T-helper 2 cell treated with Interferon-gamma antibody and Interleukin-4, amounts not matched to agents 5 μg/mL and 100 μg/mL, for 36 hours (primary cell): ENCODE data around the gene PYGB.

ENCODE experiments used
- DNase-seq: peaks from one replicate; pipeline ENCODE4 v3.0.0; 2021; ENCODE audit warnings: low spot score
- H3K27ac Mint-ChIP-seq: one replicate; pipeline ENCODE4 v1.8.0; 2021; ENCODE audit warnings: mild to moderate bottlenecking, mixed read lengths
- H3K27me3 Mint-ChIP-seq: one replicate; pipeline ENCODE4 v1.8.0; 2021; ENCODE audit warnings: low read depth, mixed read lengths
- H3K36me3 Mint-ChIP-seq: one replicate; pipeline ENCODE4 v1.8.0; 2021; ENCODE audit warnings: low read depth, mixed read lengths
- H3K4me1 Mint-ChIP-seq: one replicate; pipeline ENCODE4 v1.8.0; 2021; ENCODE audit warnings: low read depth, mixed read lengths
- H3K4me3 Mint-ChIP-seq: one replicate; pipeline ENCODE4 v1.8.0; 2022; ENCODE audit warnings: mild to moderate bottlenecking, moderate library complexity, mixed read lengths
- H3K9me3 Mint-ChIP-seq: one replicate; pipeline ENCODE4 v1.8.0; 2021; ENCODE audit warnings: mixed read lengths

PYGB gene

GRCh38 chr20:25245461-25245860 is 2.4 kb upstream of the PYGB start:
- peaks cover 1% of the 10 kb centered on the region for H3K36me3 Mint-ChIP-seq
- H3K4me3 Mint-ChIP-seq = peak overlapping the region; percentile 3
- H3K9me3 Mint-ChIP-seq = no peaks in the 10 kb centered on the region
- peaks cover 22% of the 10 kb centered on the region for H3K4me1 Mint-ChIP-seq
- DNase-seq = no peak
- no peak overlapping the region for H3K27ac Mint-ChIP-seq
- no peaks in the 10 kb centered on the region for H3K27me3 Mint-ChIP-seq

DNA sequence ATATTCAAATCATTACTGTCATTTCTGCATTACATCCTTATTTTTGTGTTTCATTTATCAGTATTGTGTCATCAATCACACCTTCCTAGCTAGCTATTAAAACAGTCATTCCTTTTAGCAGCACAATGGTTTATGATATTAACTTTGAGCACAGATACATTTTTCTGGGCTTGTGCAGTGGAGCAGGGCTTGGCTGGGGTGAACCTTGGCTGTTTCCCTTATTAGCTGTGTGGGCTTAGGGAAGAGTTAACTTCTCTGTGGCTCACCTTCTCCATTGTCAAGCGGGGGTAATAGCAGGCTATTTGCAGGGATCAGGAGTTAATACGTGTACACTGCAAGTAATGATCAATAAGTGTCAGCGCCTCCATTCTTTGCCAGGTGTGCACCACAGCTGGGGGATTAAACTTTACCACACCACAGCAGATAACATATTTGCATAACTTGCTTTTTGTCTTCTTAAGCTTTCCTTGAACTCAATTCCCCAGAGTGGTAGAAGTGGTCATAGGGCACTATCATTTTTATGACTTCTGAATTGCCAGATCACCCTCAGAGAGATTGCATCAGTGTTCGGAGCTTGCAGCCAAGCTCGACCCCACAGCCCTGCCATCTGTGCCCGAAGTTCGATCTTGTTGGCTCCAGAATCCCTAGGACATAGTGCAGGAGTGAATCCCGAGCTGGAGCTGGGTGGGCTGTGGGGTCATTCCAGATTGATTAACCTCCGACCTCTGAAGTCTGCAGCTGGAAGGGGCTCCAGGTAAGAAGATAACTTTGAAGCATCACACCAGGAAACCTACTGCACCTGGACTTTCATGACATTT is 1.5 kb upstream of the PYGB start:
- Mint-ChIP-seq H3K4me1 (peaks cover 22% of the 10 kb centered on the region), H3K4me3 (peak overlapping the region; percentile 74), H3K9me3 (no peaks in the 10 kb centered on the region), H3K27ac (no peak overlapping the region), H3K27me3 (no peaks in the 10 kb centered on the region), H3K36me3 (peaks cover 1% of the 10 kb centered on the region)
- DNase-seq = no peak

GRCh38 chr20:25247000-25247517 is 826 bp upstream of the PYGB start:
- no peak for DNase-seq

GRCh38 chr20:25247518-25247955 is 348 bp upstream of the PYGB start:
- Mint-ChIP-seq H3K27ac (no peak overlapping the region), H3K27me3 (no peaks in the 10 kb centered on the region), H3K4me3 (peak overlapping the region; percentile 89), H3K4me1 (peaks cover 22% of the 10 kb centered on the region), H3K36me3 (peaks cover 1% of the 10 kb centered on the region), H3K9me3 (no peaks in the 10 kb centered on the region)
- no peak for DNase-seq

More at GRCh38 chr20:25247000-25247517, 826 bp upstream of the PYGB start:
- peaks cover 22% of the 10 kb centered on the region for H3K4me1 Mint-ChIP-seq
- no peaks in the 10 kb centered on the region for H3K27me3 Mint-ChIP-seq
- peak overlapping the region; percentile 74 for H3K4me3 Mint-ChIP-seq
- H3K36me3 Mint-ChIP-seq = peaks cover 1% of the 10 kb centered on the region
- H3K9me3 Mint-ChIP-seq = no peaks in the 10 kb centered on the region
- H3K27ac Mint-ChIP-seq = peak overlapping the region; percentile 31

- H3K9me3 Mint-ChIP-seq = no peaks in the 10 kb centered on the region
- H3K36me3 Mint-ChIP-seq = peaks cover 4% of the 10 kb centered on the region
- peaks cover 22% of the 10 kb centered on the region for H3K4me1 Mint-ChIP-seq
- DNase-seq = no peak
- no peaks in the 10 kb centered on the region for H3K27me3 Mint-ChIP-seq
- peak overlapping the region; percentile 87 for H3K27ac Mint-ChIP-seq
- peak overlapping the region; percentile 96 for H3K4me3 Mint-ChIP-seq
Measured at GRCh38 chr20:25248786-25249172, 894 bp downstream of the PYGB start.

DNA sequence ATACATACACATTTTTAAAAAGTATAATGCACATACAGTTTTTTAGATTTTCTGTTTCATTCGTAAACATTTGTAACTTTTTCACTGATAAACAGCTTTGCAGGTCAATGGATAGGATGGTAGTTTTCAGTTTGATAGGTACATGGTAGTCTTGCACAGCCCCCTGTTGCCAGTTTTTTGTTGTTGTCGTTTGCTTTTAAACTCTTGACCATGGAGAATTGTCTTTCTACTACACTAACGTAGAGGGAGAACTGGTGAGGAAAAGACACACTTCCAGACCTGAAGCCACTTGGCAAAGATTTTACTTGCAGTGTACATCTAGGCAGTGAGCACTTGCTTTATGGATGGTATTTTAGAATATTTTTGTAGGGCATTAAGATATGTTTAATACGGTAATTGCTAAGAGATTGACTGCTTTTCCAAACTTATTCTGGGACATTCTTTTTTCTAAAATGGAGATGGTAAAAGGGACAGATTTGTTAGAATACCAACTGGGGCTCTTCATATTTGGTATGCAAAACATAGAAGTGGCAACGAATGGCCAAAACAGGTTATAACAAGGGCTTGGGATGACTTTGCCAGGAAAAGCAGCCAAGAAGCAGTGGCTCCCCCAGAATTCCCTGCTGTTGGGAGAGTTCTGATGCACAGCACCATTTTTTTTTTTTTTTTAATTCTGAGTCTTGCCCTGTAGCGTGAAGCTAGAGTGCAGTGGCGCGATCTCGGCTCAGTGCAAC is 1.5 kb downstream of the PYGB start:
- H3K4me1 Mint-ChIP-seq = peaks cover 22% of the 10 kb centered on the region
- peak overlapping the region; percentile 87 for H3K27ac Mint-ChIP-seq
- no peak for DNase-seq
- H3K36me3 Mint-ChIP-seq = peaks cover 4% of the 10 kb centered on the region
- peak overlapping the region; percentile 96 for H3K4me3 Mint-ChIP-seq
- no peaks in the 10 kb centered on the region for H3K27me3 Mint-ChIP-seq
- no peaks in the 10 kb centered on the region for H3K9me3 Mint-ChIP-seq

DNA sequence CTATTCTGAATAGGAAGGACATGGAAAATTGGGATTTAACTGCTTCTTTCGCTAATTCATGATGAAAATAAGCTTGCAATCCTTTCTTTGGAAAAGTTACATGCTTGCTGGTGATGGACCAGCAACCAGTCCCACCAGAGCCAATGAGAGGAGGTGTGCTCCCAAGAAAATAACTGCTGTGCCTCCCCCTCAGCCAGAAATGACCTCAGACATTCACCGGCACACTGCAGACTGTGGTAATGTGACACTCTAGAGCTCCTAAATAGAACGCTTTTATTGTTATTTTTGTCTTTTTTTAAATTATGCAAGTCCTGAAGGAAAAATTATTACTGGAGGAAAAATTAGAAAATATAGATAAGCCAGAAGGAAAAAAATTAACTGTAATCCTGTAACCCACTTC is 2.6 kb downstream of the PYGB start:
- Mint-ChIP-seq H3K4me1 (peaks cover 25% of the 10 kb centered on the region), H3K27me3 (no peaks in the 10 kb centered on the region), H3K36me3 (peaks cover 6% of the 10 kb centered on the region), H3K9me3 (no peaks in the 10 kb centered on the region), H3K27ac (no peak overlapping the region), H3K4me3 (peak overlapping the region; percentile 12)
- no peak for DNase-seq

GRCh38 chr20:25251019-25251418 is 3.1 kb downstream of the PYGB start:
- H3K36me3 Mint-ChIP-seq = peaks cover 6% of the 10 kb centered on the region
- H3K4me1 Mint-ChIP-seq = peaks cover 25% of the 10 kb centered on the region
- no peak overlapping the region for H3K27ac Mint-ChIP-seq
- H3K9me3 Mint-ChIP-seq = no peaks in the 10 kb centered on the region
- no peak for DNase-seq
- H3K4me3 Mint-ChIP-seq = no peak overlapping the region
- no peaks in the 10 kb centered on the region for H3K27me3 Mint-ChIP-seq

GRCh38 chr20:25251558-25251957 is 3.7 kb downstream of the PYGB start:
- no peak for DNase-seq
- H3K36me3 Mint-ChIP-seq = peaks cover 6% of the 10 kb centered on the region
- H3K27ac Mint-ChIP-seq = no peak overlapping the region
- peaks cover 25% of the 10 kb centered on the region for H3K4me1 Mint-ChIP-seq
- no peaks in the 10 kb centered on the region for H3K9me3 Mint-ChIP-seq
- H3K4me3 Mint-ChIP-seq = no peak overlapping the region
- H3K27me3 Mint-ChIP-seq = no peaks in the 10 kb centered on the region

DNA sequence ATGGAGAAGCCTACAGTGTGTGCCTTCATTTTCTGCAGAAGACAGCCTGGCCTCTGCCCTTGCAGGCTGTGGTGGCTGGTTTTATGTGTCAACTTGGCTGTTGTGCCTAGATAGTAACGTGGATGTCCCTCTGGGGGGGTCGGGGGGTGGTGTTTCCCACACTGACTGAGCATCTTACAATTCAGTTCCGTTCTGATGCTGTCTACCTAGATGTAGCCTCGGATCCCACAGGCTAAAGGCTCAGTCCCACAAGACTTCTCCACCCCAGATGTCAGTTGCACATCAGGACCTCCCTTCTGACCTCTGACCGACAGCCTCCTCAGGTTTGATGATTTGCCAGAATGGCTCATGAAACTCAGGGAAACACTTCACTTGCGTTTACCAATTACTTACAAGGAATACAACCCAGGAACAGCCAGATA is 4.4 kb downstream of the PYGB start:
- H3K9me3 Mint-ChIP-seq = no peaks in the 10 kb centered on the region
- peaks cover 18% of the 10 kb centered on the region for H3K4me1 Mint-ChIP-seq
- DNase-seq = no peak
- H3K4me3 Mint-ChIP-seq = no peak overlapping the region
- no peak overlapping the region for H3K27ac Mint-ChIP-seq
- H3K27me3 Mint-ChIP-seq = no peaks in the 10 kb centered on the region
- peaks cover 6% of the 10 kb centered on the region for H3K36me3 Mint-ChIP-seq

DNA sequence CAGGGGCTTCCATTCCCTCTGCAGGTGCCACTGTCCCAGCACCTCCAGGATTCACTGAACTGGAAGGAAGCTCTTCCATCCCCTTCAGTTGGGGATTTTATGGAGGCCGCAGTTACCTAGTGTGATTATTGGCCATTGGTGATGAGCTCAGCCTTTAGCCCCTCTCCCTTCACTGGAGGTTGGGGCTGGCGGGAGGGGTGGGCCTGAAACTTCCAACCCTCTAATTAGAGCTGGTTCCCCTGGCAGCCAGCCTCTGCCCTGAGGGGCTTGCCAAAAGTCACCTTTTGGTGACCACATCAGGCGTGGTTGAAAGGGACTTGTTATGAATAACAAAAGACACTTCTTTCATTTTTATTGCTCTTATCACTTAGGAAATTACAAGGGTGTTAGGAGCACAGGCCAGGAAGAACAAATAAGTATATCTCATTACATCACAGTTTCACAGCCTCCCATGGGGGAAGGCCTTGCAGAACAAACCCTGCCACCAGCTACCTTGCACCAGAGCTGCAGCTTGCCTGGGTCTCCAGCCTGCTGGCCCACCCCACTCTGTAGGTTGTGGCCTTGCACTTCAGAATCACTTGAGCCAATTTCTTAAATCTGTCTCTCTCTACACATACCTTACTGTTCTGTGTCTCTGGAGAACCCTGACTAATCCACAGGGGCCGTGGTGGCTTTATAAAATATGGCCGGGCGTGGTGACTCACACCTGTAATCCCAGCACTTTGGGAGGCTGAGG is 5.0 kb downstream of the PYGB start:
- Mint-ChIP-seq H3K9me3 (no peaks in the 10 kb centered on the region), H3K4me1 (peaks cover 19% of the 10 kb centered on the region), H3K27ac (no peak overlapping the region), H3K4me3 (no peak overlapping the region), H3K27me3 (no peaks in the 10 kb centered on the region), H3K36me3 (peaks cover 6% of the 10 kb centered on the region)
- no peak for DNase-seq

DNA sequence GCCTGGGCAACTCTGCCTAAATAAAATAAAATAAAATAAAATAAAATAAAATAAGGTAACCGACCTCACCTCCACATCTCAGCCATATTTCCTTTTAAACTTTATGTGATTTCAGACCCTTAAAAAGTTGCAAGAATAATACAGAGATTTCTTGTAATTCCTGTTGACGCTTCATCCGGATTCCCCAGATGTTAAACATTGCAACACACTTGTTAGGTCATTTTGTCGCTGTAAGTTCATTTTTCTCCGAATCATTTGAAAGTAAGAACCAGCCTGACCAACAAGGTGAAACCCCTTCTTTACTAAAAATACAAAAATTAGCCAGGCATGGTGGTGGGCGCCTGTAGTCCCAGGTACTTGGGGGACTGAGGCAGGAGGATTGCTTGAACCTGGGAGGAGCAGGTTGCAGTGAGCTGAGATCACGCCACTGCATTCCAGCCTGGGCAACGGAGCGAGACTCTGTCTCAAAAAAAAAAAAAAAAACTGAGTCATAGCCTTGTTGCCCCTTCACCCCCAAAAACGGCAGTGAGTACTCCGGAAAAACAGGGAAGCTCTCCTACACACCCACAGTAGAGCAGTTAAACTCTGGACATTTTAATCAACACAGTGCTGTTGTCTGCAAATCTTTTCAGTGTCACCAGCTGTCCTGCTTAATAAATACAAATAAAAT is 5.9 kb downstream of the PYGB start:
- no peak overlapping the region for H3K27ac Mint-ChIP-seq
- H3K36me3 Mint-ChIP-seq = peaks cover 9% of the 10 kb centered on the region
- H3K27me3 Mint-ChIP-seq = no peaks in the 10 kb centered on the region
- DNase-seq = no peak
- H3K9me3 Mint-ChIP-seq = no peaks in the 10 kb centered on the region
- no peak overlapping the region for H3K4me3 Mint-ChIP-seq
- H3K4me1 Mint-ChIP-seq = peaks cover 18% of the 10 kb centered on the region

GRCh38 chr20:25254571-25254970 is 6.7 kb downstream of the PYGB start:
- H3K27ac Mint-ChIP-seq = no peak overlapping the region
- DNase-seq = no peak
- H3K4me1 Mint-ChIP-seq = peaks cover 11% of the 10 kb centered on the region
- peaks cover 13% of the 10 kb centered on the region for H3K36me3 Mint-ChIP-seq
- H3K4me3 Mint-ChIP-seq = no peak overlapping the region
- no peaks in the 10 kb centered on the region for H3K27me3 Mint-ChIP-seq
- no peaks in the 10 kb centered on the region for H3K9me3 Mint-ChIP-seq
